Inferior parietal cortex (tissue), 1 donor: ENCODE measurements around the gene TTC38.
"Not testable (repeated sequence)": the region's sequence is repeated elsewhere in the genome, so short reads cannot be mapped to it uniquely, and the experiment has no call there.

Experiments used
- DNase-seq: peaks from one replicate; pipeline ENCODE4 v3.0.0-alpha.2; 2016; ENCODE audit errors: extremely low spot score

TTC38 gene

GRCh38 chr22:46246178-46246577 is 21.6 kb upstream of the TTC38 start:
- DNase-seq = no peak

DNA sequence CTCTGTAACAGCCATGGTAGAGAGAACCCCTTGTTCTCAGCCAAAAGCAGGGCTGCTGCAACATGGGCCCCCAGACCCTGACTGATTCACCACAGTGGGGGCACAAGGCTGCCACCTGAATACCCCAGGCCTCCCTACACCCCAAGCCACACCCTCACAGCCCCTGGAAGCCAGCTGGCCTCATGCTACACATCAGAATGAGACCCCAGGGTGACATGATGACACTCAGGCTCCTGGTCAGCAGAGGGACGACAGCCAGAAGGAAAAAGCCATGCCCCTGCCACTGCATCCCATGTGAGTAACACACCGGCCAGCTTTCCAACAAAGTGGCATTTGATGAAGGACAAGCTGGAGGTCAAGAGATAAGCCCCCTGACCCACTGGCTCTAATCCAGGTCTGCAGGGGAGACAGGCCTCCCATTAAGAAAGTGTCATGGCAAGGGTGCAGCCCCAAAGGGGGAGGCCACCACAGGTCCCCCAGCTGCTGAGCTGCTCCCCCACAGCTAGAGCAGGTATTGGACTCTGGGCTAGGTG is 20.3 kb upstream of the TTC38 start:
- no peak for DNase-seq

GRCh38 chr22:46250035-46250782 is 17.6 kb upstream of the TTC38 start, which contains the start of gene CDPF1:
Gene CDPF1 (minus strand): TSS chr22:46250293. CDS start chr22:46248284, 2,009 bp downstream.
- peak; percentile 86 for DNase-seq

DNA sequence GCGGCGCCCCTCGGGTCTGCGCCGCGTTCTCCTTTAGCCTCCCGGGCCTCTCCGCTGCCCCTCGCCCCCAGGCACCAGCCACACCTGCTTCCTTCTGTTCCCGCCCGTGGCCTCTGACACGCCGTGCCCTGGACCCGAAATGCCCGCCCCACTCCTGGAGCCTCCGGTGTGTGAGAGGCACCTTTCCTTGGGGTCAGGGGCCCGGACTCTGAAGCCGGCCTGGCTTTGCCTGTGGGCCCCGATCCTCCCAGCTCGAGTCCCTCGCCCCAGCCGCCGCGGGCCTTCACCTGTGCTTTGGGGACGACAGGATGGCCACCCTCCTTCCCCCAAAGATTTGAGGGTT is 17.1 kb upstream of the TTC38 start:
- DNase-seq = no peak

DNA sequence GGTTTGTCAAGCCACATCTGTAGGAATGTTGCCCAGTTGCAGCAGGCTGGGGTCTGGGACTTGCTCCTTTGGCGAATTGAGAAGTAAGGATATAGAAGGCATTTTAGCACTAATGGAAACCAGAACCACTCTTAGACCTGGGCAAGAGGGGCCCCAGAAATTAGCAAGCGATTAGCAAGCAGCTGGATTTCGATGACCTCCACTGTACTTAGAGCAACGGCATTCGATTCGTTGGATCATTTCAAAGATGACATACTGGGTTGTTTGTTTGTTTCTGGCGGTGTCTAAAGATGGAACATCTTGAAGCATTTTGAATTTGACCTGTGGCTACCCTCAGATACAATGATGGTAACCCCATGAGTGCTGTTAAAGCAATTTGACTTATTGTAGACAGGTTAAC is 16.5 kb upstream of the TTC38 start:
- DNase-seq = no peak

GRCh38 chr22:46251816-46252380 is 15.9 kb upstream of the TTC38 start:
- DNase-seq = no peak

DNA sequence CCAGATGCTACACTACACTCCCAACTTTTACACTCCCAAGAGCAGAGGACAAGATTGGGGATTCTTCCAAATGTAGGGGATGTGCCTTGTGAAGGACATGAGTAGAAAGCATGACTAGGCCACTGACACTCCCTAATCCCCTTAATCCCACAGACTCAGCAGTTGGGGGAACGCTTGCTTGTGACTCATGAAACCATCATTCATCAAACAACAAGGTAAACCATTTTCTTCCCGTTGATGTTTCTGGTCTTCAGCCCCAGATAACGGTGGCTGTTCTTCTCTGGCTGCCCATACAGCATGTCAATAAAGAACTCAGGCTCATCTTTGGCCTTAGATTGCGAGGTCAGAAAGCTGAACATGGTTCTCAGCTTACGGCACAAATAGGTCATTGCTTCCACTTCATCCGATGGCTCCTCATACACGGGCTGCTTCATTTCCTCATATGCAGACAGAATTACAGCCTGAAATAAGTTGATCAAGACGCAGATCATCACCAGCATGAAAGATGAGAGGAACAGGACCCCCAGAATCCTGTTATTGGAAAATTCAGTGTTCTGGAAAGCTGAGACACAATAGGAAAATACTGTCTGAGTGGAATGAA is 11.3 kb upstream of the TTC38 start:
- DNase-seq = no peak

GRCh38 chr22:46259374-46259773 is 8.4 kb upstream of the TTC38 start:
- no peak for DNase-seq

DNA sequence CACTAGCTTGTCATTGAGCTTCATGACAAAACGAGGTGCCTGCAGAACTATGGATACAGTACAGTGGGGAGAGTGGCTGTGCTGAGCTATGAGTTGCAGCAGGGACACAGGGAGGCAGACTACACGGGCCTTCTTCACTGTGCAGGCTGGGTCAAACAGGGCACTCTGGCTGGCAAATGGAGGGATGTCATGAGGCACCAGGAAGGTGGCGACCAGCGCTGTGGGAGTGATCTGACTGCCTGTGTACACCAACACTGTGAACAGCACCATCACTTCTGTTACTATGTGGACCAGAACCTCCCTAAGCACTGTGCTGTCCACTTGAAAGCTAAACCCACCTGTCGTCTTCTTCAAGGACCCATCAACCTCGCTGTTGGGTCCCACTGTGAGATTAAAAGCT is 7.8 kb upstream of the TTC38 start:
- no peak for DNase-seq

DNA sequence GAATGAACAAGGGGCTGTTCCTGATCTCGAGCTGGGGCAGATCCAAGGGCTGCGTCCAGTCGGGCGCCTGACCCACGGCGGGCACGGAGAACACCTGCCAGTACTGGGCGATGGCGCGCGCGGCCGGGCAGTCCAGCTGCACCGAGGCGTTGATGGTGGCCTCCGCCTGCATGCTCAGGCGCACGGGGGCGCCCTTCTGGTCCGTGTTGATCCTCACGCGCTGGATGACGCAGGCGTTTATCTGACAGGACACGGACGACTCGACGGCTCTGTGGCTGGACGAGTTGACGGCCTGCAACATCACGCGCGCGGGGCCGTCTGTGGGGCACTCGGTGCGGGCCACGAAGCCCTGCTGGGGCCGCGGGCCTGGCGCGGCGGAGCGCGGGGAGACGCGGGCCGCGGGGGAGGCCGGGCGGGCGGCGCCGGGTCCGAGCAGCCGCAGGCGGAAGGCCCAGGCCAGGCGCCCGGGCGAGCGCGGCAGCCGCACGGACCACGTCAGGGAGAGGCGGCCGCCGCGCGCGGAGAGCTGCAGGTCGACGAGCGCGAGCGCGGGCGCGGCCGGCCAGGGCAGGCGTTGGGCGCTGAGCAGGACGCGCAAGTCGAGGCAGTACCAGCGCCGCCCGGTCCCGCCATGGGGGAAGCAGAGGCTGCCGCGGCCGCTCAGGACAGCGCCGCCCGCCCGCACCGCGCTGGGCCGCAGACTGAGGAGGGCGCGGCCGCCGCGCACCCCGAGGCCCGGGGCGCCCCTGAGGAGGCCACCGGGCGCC is 5.2 kb upstream of the TTC38 start:
- no peak for DNase-seq

GRCh38 chr22:46263216-46263590 is 4.6 kb upstream of the TTC38 start, which contains the start of gene PKDREJ:
Gene PKDREJ (minus strand): TSS chr22:46263343. CDS start chr22:46263322, 21 bp downstream.
- no peak for DNase-seq

GRCh38 chr22:46264520-46264919 is 3.3 kb upstream of the TTC38 start:
- DNase-seq = not testable (repeated sequence)

DNA sequence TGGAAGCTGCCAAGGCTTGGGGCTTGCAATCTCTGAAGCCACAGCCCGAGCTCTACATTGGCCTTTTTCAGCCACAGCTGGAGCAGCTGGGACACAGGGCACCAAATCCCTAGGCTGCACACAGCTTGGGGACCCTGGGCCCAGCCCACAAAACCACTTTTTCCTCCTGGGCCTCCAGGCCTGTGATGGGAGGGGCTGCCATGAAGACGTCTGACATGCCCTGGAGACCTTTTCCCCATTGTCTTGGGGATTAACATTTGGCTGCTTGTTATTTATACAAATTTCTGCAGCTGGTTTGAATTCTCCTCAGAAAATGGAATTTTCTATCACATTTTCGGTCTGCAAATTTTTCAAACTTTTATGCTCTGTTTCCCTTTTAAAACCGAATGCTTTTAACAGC is 2.2 kb upstream of the TTC38 start:
- not testable (repeated sequence) for DNase-seq

- no peak for DNase-seq
Observed at GRCh38 chr22:46269564-46269963, 1.8 kb downstream of the TTC38 start.

DNA sequence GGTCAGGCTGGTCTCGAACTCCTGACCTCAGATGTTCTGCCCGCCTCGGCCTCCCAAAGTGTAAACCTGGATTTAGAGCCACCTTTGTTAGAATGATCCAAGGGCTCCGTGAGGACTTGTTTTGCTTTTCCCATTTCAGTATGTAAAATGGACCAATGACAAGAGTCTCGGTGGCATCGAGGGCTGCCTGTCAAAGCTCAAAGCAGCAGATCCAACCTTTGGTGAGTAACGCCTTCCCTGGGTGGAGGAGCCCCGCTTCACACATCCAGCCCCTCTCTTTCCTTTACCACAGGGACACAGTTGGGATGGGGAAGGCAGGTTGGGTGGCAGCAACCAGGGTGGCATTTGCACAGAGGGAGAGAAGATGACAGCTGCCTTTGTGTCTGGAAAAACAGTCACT is 4.4 kb downstream of the TTC38 start:
- no peak for DNase-seq

DNA sequence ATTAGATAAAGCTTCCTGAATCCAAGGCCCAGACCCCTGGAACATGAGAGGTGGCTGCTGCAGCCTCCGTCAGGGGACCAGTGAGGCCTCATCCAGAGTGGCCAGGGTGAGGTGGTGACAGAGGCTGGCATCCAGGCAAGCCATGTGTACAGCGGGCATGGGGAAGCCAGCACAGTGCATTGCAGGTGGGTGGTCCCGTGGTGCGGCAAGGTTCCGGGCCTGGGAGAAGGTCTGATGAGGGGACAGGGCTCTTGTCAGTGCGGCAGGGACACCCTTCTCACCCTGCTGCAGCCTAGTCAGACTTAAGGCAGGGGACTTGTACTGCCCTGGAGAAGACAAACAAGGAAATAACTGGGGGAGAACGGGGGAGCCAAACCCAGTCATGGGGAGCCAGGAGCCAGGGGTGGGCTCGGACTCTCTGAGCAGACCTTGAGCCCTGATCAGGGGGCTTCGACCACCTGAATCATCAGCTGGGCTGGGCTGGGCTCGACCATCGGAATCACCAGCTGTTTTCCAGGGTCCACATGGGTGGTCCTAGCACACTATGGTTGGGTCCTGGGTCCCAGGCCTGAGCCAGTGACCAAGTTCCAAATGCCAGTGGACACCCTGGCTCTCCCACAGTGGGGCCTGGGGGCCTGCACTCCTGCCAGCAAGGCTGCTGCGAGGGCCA is 5.1 kb downstream of the TTC38 start:
- no peak for DNase-seq

DNA sequence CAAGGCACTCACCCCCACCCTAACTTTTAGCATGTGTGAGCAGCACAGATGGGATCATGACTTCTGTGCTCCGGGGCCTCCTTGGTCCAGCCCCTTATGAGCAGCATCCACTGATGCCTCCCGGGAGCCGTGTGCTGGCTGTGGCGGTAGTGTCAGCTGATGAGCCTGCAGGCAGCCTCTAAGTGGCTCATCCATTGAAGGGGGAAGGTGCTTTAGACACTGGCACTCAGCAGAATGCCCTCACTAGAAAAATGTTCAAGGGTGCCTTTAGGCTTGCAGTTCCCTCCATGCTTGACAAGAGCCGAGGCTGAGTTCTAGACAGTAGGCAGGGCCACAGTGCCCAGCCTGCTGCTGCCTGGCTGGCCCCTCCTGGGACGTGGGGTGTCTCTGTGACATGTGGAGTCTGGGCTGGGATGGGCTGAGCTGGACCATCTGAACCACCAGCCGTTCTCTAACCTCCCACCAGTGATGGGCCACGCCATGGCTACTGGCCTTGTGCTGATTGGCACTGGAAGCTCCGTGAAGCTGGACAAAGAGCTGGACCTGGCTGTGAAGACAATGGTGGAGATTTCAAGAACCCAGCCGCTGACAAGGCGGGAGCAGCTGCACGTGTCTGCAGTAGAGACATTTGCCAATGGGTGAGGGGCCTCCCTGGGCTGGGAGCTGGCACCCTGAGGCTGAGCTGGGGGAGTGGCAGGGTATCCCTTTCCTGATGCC is 5.8 kb downstream of the TTC38 start:
- no peak for DNase-seq

DNA sequence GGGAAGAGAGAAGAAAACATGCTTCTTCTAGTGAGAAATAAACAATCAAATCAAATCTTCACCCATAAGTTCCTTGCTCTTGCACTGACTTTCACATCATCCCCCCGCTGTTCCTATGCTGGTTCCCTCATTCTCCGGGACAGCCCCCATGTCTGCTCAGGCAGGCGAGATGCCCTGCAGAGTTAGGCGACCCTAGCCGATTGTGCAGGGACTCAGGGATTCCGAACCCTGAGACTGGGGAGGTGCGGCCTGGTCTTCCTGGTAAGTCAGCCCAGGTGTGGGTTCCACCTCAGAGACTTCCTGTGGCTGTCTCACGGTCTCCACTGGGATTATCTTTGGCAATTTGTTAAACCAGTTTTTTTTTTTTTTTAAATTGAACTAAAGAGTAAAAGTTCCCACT is 6.6 kb downstream of the TTC38 start:
- no peak for DNase-seq

DNA sequence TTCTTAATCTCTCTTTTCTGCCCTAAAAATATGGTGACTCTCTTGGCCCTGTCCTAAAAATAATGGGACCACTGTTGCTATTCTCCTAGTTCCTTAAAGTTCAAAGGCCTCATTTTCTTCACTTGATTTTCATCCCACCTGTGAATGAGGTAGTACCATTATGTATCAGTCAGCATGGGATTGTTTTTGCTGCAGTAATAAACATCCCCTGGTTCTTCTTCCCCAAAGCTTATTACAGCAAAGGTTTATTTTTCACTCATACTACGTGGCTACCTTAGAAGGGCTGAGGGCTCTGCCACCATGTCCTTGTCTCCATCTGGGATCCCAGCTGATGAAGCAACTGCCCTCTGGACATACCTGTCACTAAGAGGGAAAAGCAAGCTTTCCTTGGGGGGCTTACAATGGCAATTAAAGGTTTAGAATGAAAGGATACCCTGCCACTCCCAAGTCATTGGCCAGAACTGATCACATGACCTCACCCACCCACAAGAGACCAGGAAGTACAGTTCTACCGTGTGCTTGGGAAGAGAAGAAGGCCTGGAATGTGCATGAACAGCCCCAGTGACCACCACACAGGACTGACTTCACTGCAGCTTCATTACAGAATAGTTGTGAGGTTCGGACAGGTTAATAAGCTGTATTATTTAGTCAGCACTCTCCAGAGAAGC is 7.8 kb downstream of the TTC38 start:
- no peak for DNase-seq

- no peak for DNase-seq
Observed at GRCh38 chr22:46276563-46276962, 8.8 kb downstream of the TTC38 start.
